ENCODE results near the gene GRK4. TPM values are rescaled to one million over a fixed set of nuclear protein-coding genes. Genes with fewer than 3 reads are reported as not detected.
"Not testable (repeated sequence)": the region's sequence is repeated elsewhere in the genome, so short reads cannot be mapped to it uniquely, and the experiment has no call there.

Gene GRK4
- total RNA-seq: 10.5 and 11.7 TPM in 2 replicates
- long read RNA-seq, partial matches to known transcripts: 0 of 3 reads
- long read RNA-seq, other reads (novel, unspliced or antisense): 3 of 3 reads

DNA sequence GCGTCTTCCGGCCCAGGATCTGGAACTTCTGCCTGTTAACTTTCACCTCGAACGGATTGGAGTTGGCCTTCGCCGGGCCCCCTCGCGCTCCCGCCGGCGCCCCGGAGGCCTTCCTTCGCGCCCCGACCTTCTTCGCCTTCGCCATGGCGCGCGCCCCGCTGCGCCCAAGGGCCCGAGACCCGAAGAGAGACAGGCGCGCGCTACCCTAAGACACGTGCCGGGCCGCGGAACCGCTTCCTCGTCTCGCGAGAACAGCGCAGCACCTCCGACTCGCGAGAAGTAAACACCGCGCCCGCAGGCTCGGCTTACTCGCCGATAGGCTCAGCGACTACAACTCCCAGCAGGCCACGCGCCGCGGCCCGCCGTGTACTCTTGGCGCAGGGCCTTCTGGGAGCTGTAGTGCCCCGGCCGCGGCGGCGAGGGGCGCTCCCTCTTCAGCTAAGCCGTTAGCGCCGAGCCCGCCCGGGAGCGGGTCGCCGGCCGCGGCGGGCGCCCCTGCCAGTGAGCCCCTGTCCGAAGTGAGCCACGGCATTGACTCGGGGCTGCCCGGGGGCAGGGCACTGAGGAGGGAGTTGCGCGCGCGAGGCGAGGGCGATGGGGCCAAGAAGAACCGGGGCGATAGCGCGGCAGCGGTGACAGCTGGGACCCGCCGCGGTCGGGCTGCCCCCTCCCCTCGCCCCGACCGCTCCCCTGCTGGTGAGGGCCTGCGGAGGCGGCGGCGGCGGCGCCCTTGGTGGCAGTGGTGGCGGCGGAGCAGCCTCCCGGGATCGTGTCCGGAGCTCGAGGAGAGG is at the start of gene GRK4, which contains the start of gene NOP14:
GRK4 (plus strand) TSS at position 397 of the 791 bp plus-strand sequence. CDS start 500 bp downstream, outside the sequence.
NOP14 (minus strand) TSS at position 232 of the 791 bp plus-strand sequence; CDS start at position 145, 87 bp downstream.
- peaks cover 31% of the 10 kb centered on the region for H3K4me1 Mint-ChIP-seq (ENCODE audit: unreplicated experiment)
- no peaks in the 10 kb centered on the region for H3K9me3 Mint-ChIP-seq (ENCODE audit: unreplicated experiment)
- peaks cover 5% of the 10 kb centered on the region for H3K36me3 Mint-ChIP-seq (ENCODE audit: unreplicated experiment)
- TF ChIP-seq, protein P1, sequence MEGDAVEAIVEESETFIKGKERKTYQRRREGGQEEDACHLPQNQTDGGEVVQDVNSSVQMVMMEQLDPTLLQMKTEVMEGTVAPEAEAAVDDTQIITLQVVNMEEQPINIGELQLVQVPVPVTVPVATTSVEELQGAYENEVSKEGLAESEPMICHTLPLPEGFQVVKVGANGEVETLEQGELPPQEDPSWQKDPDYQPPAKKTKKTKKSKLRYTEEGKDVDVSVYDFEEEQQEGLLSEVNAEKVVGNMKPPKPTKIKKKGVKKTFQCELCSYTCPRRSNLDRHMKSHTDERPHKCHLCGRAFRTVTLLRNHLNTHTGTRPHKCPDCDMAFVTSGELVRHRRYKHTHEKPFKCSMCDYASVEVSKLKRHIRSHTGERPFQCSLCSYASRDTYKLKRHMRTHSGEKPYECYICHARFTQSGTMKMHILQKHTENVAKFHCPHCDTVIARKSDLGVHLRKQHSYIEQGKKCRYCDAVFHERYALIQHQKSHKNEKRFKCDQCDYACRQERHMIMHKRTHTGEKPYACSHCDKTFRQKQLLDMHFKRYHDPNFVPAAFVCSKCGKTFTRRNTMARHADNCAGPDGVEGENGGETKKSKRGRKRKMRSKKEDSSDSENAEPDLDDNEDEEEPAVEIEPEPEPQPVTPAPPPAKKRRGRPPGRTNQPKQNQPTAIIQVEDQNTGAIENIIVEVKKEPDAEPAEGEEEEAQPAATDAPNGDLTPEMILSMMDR (IDR thresholded peaks at IDR 0.05): peak; percentile 44
- DNase-seq (ENCODE audit: extremely low spot score, unreplicated experiment): peak; percentile 99
- peak within 1 kb of the TSS; percentile 91 for H3K4me3 Mint-ChIP-seq (ENCODE audit: unreplicated experiment)
- no peaks in the 10 kb centered on the region for H3K27me3 Mint-ChIP-seq (ENCODE audit: unreplicated experiment)
- H3K27ac Mint-ChIP-seq (ENCODE audit: unreplicated experiment): peak within 1 kb of the TSS; percentile 92

DNA sequence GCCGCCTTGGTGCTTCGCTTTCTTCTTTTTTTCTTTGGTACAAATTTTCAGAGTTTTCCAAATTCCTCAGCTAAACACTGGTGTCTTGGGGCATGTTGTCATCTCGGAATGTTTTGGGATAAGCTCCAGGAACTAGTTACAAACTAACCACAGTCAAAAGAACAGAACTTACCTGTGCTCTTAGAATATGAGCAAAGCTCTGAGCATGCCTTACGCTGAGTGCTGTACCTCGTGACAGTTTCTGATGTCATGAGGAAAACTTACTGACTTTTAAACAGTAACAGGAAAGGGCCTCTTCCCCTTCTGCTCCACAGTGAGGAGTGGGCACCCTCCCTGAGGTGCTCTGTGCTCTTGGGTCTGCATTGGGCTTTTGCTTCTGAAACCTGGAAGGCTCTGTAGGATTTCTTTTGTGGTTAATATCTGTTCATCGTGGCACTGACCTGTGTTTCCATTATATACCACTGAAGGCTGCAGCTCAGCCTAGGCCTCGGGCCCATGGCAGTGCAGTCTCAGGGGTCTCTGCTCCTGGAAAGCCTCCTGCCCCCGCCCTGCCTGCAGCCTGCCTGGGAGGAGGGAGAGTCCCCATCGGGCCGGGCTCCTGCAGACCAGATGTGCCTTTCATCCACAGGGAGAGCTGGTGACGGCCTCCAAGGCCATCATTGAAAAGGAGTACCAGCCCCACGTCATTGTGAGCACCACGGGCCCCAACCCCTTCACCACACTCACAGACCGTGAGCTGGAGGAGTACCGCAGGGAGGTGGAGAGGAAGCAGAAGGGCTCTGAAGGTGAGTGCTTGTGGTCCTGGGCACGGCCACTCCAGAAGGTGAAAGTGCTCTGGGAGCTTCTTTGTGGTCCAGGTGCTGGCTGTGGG is 48.9 kb upstream of the GRK4 start:
- Mint-ChIP-seq H3K4me1 (ENCODE audit: unreplicated experiment) (no peaks in the 10 kb centered on the region), H3K27me3 (ENCODE audit: unreplicated experiment) (no peaks in the 10 kb centered on the region), H3K36me3 (ENCODE audit: unreplicated experiment) (peaks cover 57% of the 10 kb centered on the region), H3K27ac (ENCODE audit: unreplicated experiment) (no peak overlapping the region), H3K9me3 (ENCODE audit: unreplicated experiment) (peaks cover 2% of the 10 kb centered on the region), H3K4me3 (ENCODE audit: unreplicated experiment) (no peak overlapping the region)
- TF ChIP-seq, protein P1 (IDR thresholded peaks at IDR 0.05): no peak
- DNase-seq (ENCODE audit: extremely low spot score, unreplicated experiment): no peak

DNA sequence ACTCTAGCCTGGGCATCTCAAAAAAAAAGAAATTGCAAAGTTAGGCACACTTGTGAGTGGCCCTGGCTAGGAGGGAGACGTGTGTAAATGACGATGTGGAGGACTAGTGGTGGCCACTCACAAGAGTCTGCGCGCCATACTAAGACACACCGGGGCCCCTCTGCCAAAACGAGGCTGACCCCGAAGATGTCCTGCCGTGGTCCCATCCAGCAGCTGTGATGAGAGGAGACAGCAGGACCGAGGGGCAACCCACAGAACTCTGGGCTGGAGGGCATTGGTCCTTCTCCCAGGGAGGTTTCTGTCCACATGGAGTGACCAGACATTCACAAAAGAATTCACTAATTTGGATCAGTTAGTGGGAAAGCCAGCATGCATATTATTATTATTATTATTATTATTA is 47.6 kb upstream of the GRK4 start:
- no peak overlapping the region for H3K4me3 Mint-ChIP-seq (ENCODE audit: unreplicated experiment)
- peaks cover 62% of the 10 kb centered on the region for H3K36me3 Mint-ChIP-seq (ENCODE audit: unreplicated experiment)
- H3K4me1 Mint-ChIP-seq (ENCODE audit: unreplicated experiment): no peaks in the 10 kb centered on the region
- peaks cover 10% of the 10 kb centered on the region for H3K9me3 Mint-ChIP-seq (ENCODE audit: unreplicated experiment)
- H3K27me3 Mint-ChIP-seq (ENCODE audit: unreplicated experiment): no peaks in the 10 kb centered on the region
- TF ChIP-seq, protein P1 (IDR thresholded peaks at IDR 0.05): no peak
- H3K27ac Mint-ChIP-seq (ENCODE audit: unreplicated experiment): no peak overlapping the region
- no peak for DNase-seq (ENCODE audit: extremely low spot score, unreplicated experiment)

DNA sequence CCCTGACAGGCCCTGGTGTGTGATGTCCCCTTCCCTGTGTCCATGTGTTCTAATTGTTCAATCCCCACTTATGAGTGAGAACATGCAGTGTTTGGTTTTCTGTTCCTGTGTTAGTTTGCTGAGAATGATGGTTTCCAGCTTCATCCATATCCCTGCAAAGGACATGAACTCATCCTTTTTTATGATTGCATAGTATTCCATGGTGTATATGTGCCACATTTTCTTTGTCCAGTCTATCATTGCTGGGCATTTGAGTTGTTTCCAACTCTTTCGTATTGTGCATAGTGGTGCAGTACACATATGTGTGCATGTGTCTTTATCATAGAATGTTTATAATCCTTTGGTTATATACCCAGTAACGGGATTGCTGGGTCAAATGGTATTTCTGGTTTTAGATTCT is 46.7 kb upstream of the GRK4 start:
- not testable (repeated sequence) for H3K4me1 Mint-ChIP-seq (ENCODE audit: unreplicated experiment)
- H3K36me3 Mint-ChIP-seq (ENCODE audit: unreplicated experiment): peaks cover 65% of the 10 kb centered on the region

DNA sequence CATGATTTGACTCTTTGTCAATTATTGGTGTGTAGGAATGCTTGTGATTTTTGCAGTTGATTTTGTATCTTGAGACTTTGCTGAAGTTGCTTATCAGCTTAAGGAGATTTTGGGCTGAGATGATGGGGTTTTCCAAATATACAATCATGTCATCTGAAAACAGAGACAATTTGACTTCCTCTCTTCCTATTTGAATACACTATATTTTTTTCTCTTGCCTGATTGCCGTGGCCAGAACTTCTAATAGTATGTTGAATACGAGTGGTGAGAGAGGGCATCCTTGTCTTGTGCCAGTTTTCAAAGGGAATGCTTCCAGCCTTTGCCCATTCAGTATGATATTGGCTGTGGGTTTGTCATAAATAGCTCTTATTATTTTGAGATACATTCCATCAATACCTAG is 45.1 kb upstream of the GRK4 start:
- DNase-seq (ENCODE audit: extremely low spot score, unreplicated experiment); H3K9me3 Mint-ChIP-seq (ENCODE audit: unreplicated experiment); H3K27me3 Mint-ChIP-seq (ENCODE audit: unreplicated experiment); H3K4me3 Mint-ChIP-seq (ENCODE audit: unreplicated experiment); H3K27ac Mint-ChIP-seq (ENCODE audit: unreplicated experiment): not testable (repeated sequence)
- H3K36me3 Mint-ChIP-seq (ENCODE audit: unreplicated experiment): peaks cover 66% of the 10 kb centered on the region
- H3K4me1 Mint-ChIP-seq (ENCODE audit: unreplicated experiment): peaks cover 18% of the 10 kb centered on the region

More for the DNA sequence above, 46.7 kb upstream of the GRK4 start:
- H3K27me3 Mint-ChIP-seq (ENCODE audit: unreplicated experiment); H3K4me3 Mint-ChIP-seq (ENCODE audit: unreplicated experiment); H3K27ac Mint-ChIP-seq (ENCODE audit: unreplicated experiment); DNase-seq (ENCODE audit: extremely low spot score, unreplicated experiment); H3K9me3 Mint-ChIP-seq (ENCODE audit: unreplicated experiment): not testable (repeated sequence)

DNA sequence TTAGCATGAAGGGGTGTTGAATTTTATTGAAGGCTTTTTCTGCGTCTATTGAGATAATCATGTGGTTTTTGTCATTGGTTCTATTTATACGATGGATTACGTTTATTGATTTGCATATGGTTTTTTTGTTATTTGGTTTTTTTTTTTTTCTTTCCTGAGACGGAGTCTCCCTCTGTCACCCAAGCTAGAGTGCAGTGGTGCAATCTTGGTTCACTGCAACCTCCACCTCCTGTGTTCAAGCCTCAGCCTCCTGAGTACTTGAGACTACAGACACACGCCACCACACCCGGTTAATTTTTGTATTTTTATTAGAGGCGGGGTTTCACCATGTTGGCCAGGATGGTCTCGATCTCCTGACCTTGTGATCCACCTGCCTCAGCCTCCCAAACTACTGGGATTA is 44.7 kb upstream of the GRK4 start:
- Mint-ChIP-seq H3K4me1 (ENCODE audit: unreplicated experiment) (peaks cover 23% of the 10 kb centered on the region), H3K36me3 (ENCODE audit: unreplicated experiment) (peaks cover 67% of the 10 kb centered on the region)
- not testable (repeated sequence) for H3K27me3 Mint-ChIP-seq (ENCODE audit: unreplicated experiment); H3K27ac Mint-ChIP-seq (ENCODE audit: unreplicated experiment); H3K9me3 Mint-ChIP-seq (ENCODE audit: unreplicated experiment); DNase-seq (ENCODE audit: extremely low spot score, unreplicated experiment); H3K4me3 Mint-ChIP-seq (ENCODE audit: unreplicated experiment)

DNA sequence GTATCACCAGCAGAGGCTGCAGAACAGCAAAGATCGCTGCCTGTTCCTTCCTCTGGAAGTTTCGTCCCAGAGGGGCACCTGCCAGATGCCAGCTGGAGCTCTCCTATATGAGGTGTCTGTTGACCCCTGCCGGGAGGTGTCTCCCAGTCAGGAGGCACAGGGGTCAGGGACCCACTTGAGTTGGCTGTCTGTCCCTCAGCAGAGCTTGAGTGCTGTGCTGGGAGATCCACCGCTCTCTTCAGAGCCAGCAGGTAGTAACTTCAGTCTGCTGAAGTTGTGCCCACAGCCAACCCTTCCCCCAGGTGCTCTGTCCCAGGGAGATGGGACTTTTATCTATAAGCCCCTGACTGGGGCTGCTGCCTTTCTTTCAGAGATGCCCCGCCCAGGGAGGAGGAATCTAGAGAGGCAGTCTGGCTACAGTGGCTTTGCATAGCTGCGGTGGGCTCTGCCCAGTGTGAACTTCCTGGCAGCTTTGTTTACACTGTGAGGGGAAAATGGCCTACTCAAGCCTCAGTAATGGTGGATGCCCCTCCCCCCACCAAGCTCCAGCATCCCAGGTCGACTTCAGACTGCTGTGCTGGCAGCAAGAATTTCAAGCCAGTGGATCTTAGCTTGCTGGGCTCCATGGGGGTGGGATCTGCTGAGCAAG is 40.8 kb upstream of the GRK4 start:
- Mint-ChIP-seq H3K27ac (ENCODE audit: unreplicated experiment) (peak overlapping the region; percentile 77), H3K4me1 (ENCODE audit: unreplicated experiment) (peaks cover 27% of the 10 kb centered on the region), H3K36me3 (ENCODE audit: unreplicated experiment) (peaks cover 56% of the 10 kb centered on the region)
- not testable (repeated sequence) for H3K4me3 Mint-ChIP-seq (ENCODE audit: unreplicated experiment); DNase-seq (ENCODE audit: extremely low spot score, unreplicated experiment); H3K27me3 Mint-ChIP-seq (ENCODE audit: unreplicated experiment); H3K9me3 Mint-ChIP-seq (ENCODE audit: unreplicated experiment)

Measured in osteocyte (in vitro differentiated cells).